Activated T-helper 2 cell treated with anti-CD3 and anti-CD28 coated beads, Interferon-gamma antibody, Interleukin-2, Interleukin-4, amounts not matched to agents 10 μg/mL and 5 μg/mL and 100 μg/mL, durations not matched to agents 14 hours and 24 hours and 36 hours (primary cell): ENCODE measurements around the gene PDE6G. TPM values are rescaled to one million over a fixed set of nuclear protein-coding genes. Genes with fewer than 3 reads are reported as not detected.
"Not testable (repeated sequence)": the region's sequence is repeated elsewhere in the genome, so short reads cannot be mapped to it uniquely, and the experiment has no call there.

ENCODE experiments used
- DNase-seq: peaks from one replicate; pipeline ENCODE4 v3.0.0; 2021; ENCODE audit warnings: low spot score
- H3K27ac Mint-ChIP-seq: one replicate; pipeline ENCODE4 v1.8.0; 2021; ENCODE audit warnings: mixed read lengths
- H3K27me3 Mint-ChIP-seq: one replicate; pipeline ENCODE4 v1.8.0; 2021; ENCODE audit warnings: low read depth, mixed read lengths
- H3K36me3 Mint-ChIP-seq: one replicate; pipeline ENCODE4 v1.8.0; 2021; ENCODE audit warnings: low read depth, mixed read lengths
- H3K4me1 Mint-ChIP-seq: one replicate; pipeline ENCODE4 v1.8.0; 2021; ENCODE audit warnings: low read depth, mixed read lengths
- H3K4me3 Mint-ChIP-seq: one replicate; pipeline ENCODE4 v1.8.0; 2021; ENCODE audit warnings: low read depth, mild to moderate bottlenecking, moderate library complexity, mixed read lengths
- H3K9me3 Mint-ChIP-seq: one replicate; pipeline ENCODE4 v1.8.0; 2021; ENCODE audit warnings: mixed read lengths
- intact Hi-C: fragments of 100-400 bp; cut with micrococcal nuclease; formaldehyde crosslinking; loops from one replicate; pipeline ENCODE4 v1.15.1; 2023
- total RNA-seq: library from RNA; stranded (reverse); gene quantifications from 2 replicates; pipeline ENCODE4 v1.2.3, GENCODE V29; 2022

The PDE6G gene
- total RNA-seq, 1 donor from 2014 or later: 15.4 TPM

GRCh38 chr17:81630274-81630673 lies 26.1 kb downstream of the PDE6G start:
- Mint-ChIP-seq H3K4me1 (peaks cover 4% of the 10 kb centered on the region), H3K4me3 (no peak overlapping the region), H3K9me3 (peaks cover 3% of the 10 kb centered on the region), H3K27ac (no peak overlapping the region), H3K27me3 (no peaks in the 10 kb centered on the region), H3K36me3 (peaks cover 52% of the 10 kb centered on the region)
- DNase-seq: no peak
- intact Hi-C loops: no loop called here

GRCh38 chr17:81621494-81622130 lies 34.7 kb downstream of the PDE6G start:
- Mint-ChIP-seq H3K27me3 (no peaks in the 10 kb centered on the region), H3K9me3 (peaks cover 6% of the 10 kb centered on the region), H3K4me1 (peaks cover under 1% of the 10 kb centered on the region), H3K36me3 (peaks cover 69% of the 10 kb centered on the region), H3K27ac (no peak overlapping the region), H3K4me3 (no peak overlapping the region)
- no peak for DNase-seq
- intact Hi-C loops: no loop called here

- H3K4me3 Mint-ChIP-seq: not testable (repeated sequence)
- Mint-ChIP-seq H3K4me1 (peaks cover 22% of the 10 kb centered on the region), H3K36me3 (peaks cover 61% of the 10 kb centered on the region)
Measured at GRCh38 chr17:81618307-81618706, 38.0 kb downstream of the PDE6G start.

GRCh38 chr17:81616877-81617276 lies 39.5 kb downstream of the PDE6G start:
- no peak for DNase-seq
- Mint-ChIP-seq H3K9me3 (no peaks in the 10 kb centered on the region), H3K4me1 (peaks cover 22% of the 10 kb centered on the region), H3K4me3 (no peak overlapping the region), H3K27ac (no peak overlapping the region), H3K27me3 (no peaks in the 10 kb centered on the region), H3K36me3 (peaks cover 71% of the 10 kb centered on the region)
- intact Hi-C loops: no loop called here

More at GRCh38 chr17:81618307-81618706, 38.0 kb downstream of the PDE6G start:
- DNase-seq, H3K9me3 Mint-ChIP-seq, H3K27me3 Mint-ChIP-seq, intact Hi-C loops, H3K27ac Mint-ChIP-seq: not testable (repeated sequence)

- Mint-ChIP-seq H3K27ac (peak overlapping the region; percentile 88), H3K27me3 (no peaks in the 10 kb centered on the region), H3K4me1 (peaks cover 22% of the 10 kb centered on the region), H3K36me3 (peaks cover 62% of the 10 kb centered on the region), H3K4me3 (no peak overlapping the region), H3K9me3 (no peaks in the 10 kb centered on the region)
- no peak for DNase-seq
- intact Hi-C loops: no loop called here
Measured at GRCh38 chr17:81615401-81615930, 40.9 kb downstream of the PDE6G start.

- H3K4me1 Mint-ChIP-seq: peaks cover 33% of the 10 kb centered on the region
Measured at GRCh38 chr17:81612172-81612970, 44.0 kb downstream of the PDE6G start.

GRCh38 chr17:81609541-81610311 lies 46.6 kb downstream of the PDE6G start:
- H3K36me3 Mint-ChIP-seq: peaks cover 74% of the 10 kb centered on the region
- no peaks in the 10 kb centered on the region for H3K9me3 Mint-ChIP-seq
- no peak overlapping the region for H3K27ac Mint-ChIP-seq
- no peak overlapping the region for H3K4me3 Mint-ChIP-seq
- H3K4me1 Mint-ChIP-seq: peaks cover 21% of the 10 kb centered on the region
- no peak for DNase-seq
- intact Hi-C loops: no loop called here
- no peaks in the 10 kb centered on the region for H3K27me3 Mint-ChIP-seq

More at GRCh38 chr17:81612172-81612970, 44.0 kb downstream of the PDE6G start:
- no peak for DNase-seq
- Mint-ChIP-seq H3K27me3 (no peaks in the 10 kb centered on the region), H3K9me3 (no peaks in the 10 kb centered on the region), H3K27ac (no peak overlapping the region), H3K36me3 (peaks cover 70% of the 10 kb centered on the region), H3K4me3 (no peak overlapping the region)
- intact Hi-C loops: no loop called here

- no peak overlapping the region for H3K27ac Mint-ChIP-seq
- intact Hi-C loops: no loop called here
- peaks cover 76% of the 10 kb centered on the region for H3K36me3 Mint-ChIP-seq
- no peak for DNase-seq
- no peaks in the 10 kb centered on the region for H3K27me3 Mint-ChIP-seq
- H3K9me3 Mint-ChIP-seq: no peaks in the 10 kb centered on the region
- H3K4me3 Mint-ChIP-seq: no peak overlapping the region
- H3K4me1 Mint-ChIP-seq: peaks cover 12% of the 10 kb centered on the region
Measured at GRCh38 chr17:81608605-81609004, 47.7 kb downstream of the PDE6G start.

GRCh38 chr17:81608082-81608481 lies 48.3 kb downstream of the PDE6G start:
- Mint-ChIP-seq H3K4me1 (peaks cover 11% of the 10 kb centered on the region), H3K9me3 (no peaks in the 10 kb centered on the region), H3K27ac (peak overlapping the region; percentile 25), H3K36me3 (peaks cover 72% of the 10 kb centered on the region), H3K27me3 (no peaks in the 10 kb centered on the region), H3K4me3 (no peak overlapping the region)
- no peak for DNase-seq
- intact Hi-C loops: no loop called here

- peak overlapping the region; percentile 25 for H3K27ac Mint-ChIP-seq
- DNase-seq: no peak
- H3K9me3 Mint-ChIP-seq: no peaks in the 10 kb centered on the region
Measured at GRCh38 chr17:81607431-81607830, 48.9 kb downstream of the PDE6G start.

GRCh38 chr17:81603846-81604610 lies 52.3 kb downstream of the PDE6G start:
- Mint-ChIP-seq H3K9me3 (no peaks in the 10 kb centered on the region), H3K27ac (no peak overlapping the region), H3K4me3 (no peak overlapping the region), H3K4me1 (peaks cover 11% of the 10 kb centered on the region), H3K27me3 (no peaks in the 10 kb centered on the region), H3K36me3 (peaks cover 63% of the 10 kb centered on the region)
- intact Hi-C loops: loop anchor here (5.0 kb wide), 1 partner anchor 87 kb away; no protein-coding TSS in a partner anchor
- DNase-seq: no peak

More at GRCh38 chr17:81607431-81607830, 48.9 kb downstream of the PDE6G start:
- no peak overlapping the region for H3K4me3 Mint-ChIP-seq
- intact Hi-C loops: no loop called here
- H3K4me1 Mint-ChIP-seq: peaks cover 11% of the 10 kb centered on the region
- H3K27me3 Mint-ChIP-seq: no peaks in the 10 kb centered on the region
- peaks cover 65% of the 10 kb centered on the region for H3K36me3 Mint-ChIP-seq
